ENCODE measurements around the gene COL4A2.

- TF ChIP-seq CTCF (conservative IDR thresholded peaks at IDR 0.05; ENCODE audit: low read length) (no peak), EZH2phosphoT487 (IDR thresholded peaks at IDR 0.05; ENCODE audit: borderline replicate concordance) (no peak)
Measured at GRCh38 chr13:110403721-110404120, 96.6 kb downstream of the COL4A2 start.
